Activated T-cell treated with anti-CD3 and anti-CD28 coated beads for 48 hours (primary cell): Measurements from ENCODE around the gene HAP1.
"Not testable (repeated sequence)": the region's sequence is repeated elsewhere in the genome, so short reads cannot be mapped to it uniquely, and the experiment has no call there.

Source experiments
- DNase-seq: peaks from one replicate; pipeline ENCODE4 v3.0.0-alpha.2; 2020; ENCODE audit warnings: low read depth

HAP1 gene

DNA sequence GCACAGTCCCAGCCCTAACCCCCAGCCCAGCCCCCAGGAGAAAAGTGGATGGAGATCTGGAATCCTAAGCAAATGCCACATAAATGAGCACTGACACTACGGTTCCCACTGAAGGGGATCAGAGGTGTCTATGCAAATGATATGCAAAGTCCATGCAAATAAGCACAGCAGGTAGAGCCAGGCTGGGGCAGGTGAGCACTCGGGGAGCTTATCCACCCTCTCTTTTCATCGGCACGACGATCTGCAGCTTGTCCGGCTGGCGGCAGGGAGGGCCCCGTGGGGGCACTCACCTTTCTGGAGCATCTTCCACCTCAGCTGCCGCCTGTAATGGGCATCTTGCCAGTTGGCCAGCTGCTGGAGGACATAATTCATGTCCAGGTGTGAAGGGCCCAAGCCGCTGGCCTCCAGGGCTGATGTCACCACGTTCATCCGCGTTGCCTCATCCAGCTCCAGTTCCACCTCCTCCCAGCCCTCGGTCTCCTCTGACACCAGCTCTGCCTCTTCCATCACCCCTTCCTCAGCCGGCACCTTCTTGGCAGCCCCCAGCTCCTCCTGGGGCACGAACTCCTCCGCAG, 9.9 kb downstream of the HAP1 start:
- DNase-seq, result no peak

- no peak for DNase-seq
These were observed 10.5 kb downstream of the HAP1 start for GRCh38 chr17:41723801-41724475.

- no peak for DNase-seq
These were observed 12.2 kb downstream of the HAP1 start for GRCh38 chr17:41722231-41722630.

DNA sequence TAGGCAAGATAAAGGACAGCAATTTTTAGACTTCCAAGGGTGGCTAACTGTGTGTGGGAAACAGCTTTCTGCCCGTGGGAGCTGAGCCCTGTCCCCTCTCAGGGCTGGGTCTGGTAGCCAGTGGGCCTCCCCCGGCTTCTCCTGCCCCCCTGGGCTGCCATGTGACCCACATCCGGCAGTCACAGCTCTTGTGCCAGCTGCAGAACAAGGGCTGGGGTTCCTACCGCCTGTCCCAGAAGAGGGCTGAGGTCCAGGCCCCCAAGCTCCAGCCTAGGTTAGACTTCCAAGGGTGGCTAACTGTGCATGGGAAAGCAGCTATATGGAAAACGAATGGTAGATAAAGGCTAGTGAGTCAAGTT, 16.2 kb downstream of the HAP1 start:
- DNase-seq, result no peak

DNA sequence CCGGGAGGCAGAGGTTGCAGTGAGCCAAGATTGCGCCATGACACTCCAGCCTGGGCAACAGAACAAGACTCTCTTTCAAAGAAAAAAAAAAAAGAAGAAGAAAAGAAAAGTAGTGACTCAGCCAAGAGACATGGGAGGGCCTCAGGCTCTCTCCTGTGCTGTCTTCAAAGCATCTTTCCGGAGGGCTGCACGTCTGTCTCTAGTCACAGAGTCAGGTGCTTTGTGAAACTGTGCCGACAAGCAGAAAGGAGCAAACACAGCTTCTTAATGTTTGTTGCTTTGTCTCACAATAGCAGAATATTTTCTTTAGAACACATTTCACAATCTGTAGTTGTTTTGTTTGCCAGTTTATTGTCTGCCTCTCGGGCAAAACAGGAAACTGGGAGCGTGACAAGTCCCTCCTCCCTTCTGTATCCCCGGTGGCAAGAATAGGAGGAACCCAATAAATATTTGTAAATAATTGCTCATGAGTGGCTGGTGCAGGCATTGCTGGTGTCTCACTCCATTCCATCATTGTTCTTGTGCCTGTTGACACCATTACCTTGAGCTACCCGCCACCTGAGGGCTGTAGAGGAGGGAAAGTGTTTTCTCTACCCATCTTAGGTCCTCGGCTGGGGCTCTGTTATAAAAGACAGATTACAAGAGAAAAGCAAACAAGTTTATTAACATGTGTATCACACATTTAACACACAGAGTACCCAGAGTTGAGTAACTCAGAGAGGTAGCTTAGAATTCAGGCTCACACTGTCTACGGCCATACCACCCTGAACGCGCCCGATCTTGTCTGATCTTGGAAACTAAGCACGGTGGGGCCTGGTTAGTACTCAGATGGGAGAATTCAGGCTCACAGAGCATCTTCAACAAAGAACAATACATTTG, 16.8 kb downstream of the HAP1 start:
- no peak for DNase-seq

GRCh38 chr17:41711669-41712400, 22.6 kb downstream of the HAP1 start, which contains the start of gene GAST:
Gene GAST, plus strand, starts transcription at chr17:41712331. Its CDS starts 3,106 bp downstream, at chr17:41715437.
- DNase-seq, result no peak

GRCh38 chr17:41710472-41711090, 23.9 kb downstream of the HAP1 start:
- DNase-seq, result no peak

GRCh38 chr17:41707803-41708669, 26.4 kb downstream of the HAP1 start:
- no peak for DNase-seq

GRCh38 chr17:41705271-41705991, 29.0 kb downstream of the HAP1 start:
- no peak for DNase-seq

DNA sequence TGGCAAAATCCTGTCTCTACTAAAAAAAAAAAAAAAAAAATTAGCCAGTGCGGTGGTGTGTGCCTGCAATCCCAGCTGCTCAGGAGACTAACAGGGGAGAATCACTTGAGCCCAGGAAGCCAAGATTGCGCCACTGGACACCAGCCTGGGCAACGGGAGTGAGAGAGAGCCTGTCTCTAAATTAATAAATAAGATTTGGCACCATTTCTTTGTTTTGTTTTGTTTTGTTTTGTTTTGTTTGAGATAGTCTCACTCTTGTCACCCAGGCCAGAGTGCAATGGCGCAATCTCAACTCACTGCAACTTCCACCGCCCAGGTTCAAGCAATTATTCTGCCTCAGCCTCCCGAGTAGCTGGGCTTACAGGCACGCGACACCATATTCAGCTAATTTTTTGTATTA, 31.7 kb downstream of the HAP1 start:
- DNase-seq, result no peak

- DNase-seq, result not testable (repeated sequence)
These were observed 33.6 kb downstream of the HAP1 start for GRCh38 chr17:41700843-41701242.

- DNase-seq, result no peak
These were observed 37.1 kb downstream of the HAP1 start for GRCh38 chr17:41697122-41697962.

DNA sequence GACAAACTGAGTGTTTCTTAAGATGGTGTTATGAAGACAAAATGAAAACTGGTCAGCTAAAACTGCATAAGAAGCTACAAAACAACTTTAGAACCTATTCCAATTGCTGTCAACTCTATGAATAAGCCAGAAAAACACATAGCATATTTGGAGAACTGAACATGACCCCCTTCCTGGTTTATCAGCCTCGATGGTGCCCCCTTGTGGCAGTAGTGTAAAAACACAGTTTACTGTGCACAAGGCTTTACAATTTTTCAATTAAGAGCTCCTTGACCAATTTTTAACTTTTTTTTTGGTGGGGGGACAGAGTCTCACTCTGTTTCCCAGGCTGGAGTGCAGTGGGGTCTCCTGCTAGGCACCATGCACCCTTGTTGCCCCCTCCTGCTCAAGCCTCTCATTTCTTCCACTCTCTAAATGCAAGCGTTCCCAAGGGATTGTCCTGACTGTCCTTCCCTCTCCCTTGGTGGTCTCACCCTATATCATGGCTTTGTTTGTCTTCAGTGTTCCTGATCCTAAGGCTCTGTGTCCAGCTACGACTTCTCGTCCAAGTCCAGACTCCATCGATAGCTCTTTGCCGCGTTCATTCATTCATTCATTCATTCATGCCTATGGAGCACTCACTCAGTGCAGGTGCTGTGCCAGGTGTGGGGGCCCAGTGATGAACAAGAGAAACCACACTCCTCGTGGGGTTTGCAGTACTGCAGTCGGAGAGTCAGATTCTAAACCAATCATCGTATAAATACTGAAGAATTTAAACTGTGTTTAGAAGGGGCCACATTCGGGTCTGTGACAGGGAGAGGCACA, 38.3 kb downstream of the HAP1 start:
- DNase-seq, result no peak

DNA sequence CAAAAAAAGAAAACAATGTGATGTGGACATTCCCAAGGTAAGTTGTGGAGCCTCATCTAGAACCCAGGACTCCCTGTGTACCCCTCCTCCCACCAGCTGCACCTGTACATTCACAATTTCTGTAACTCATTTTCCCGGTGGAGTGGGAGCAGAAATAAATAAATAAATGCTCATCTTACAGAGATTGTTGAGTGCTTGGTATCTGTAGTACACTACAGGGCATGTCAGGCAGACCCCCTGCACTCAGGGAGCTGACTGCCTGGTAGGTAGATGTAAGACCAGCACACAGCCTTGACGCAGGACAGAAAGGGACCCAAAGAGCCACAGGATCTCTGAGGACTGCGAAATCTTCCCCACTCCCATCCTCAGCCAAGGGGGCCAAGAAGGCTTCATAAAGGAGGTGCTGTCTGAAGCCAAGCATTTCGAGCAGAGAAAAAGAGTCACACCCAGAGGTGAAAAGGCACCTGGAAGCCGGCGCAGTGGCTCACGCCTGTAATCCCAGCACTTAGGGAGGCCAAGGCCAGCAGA, 39.2 kb downstream of the HAP1 start:
- no peak for DNase-seq

DNA sequence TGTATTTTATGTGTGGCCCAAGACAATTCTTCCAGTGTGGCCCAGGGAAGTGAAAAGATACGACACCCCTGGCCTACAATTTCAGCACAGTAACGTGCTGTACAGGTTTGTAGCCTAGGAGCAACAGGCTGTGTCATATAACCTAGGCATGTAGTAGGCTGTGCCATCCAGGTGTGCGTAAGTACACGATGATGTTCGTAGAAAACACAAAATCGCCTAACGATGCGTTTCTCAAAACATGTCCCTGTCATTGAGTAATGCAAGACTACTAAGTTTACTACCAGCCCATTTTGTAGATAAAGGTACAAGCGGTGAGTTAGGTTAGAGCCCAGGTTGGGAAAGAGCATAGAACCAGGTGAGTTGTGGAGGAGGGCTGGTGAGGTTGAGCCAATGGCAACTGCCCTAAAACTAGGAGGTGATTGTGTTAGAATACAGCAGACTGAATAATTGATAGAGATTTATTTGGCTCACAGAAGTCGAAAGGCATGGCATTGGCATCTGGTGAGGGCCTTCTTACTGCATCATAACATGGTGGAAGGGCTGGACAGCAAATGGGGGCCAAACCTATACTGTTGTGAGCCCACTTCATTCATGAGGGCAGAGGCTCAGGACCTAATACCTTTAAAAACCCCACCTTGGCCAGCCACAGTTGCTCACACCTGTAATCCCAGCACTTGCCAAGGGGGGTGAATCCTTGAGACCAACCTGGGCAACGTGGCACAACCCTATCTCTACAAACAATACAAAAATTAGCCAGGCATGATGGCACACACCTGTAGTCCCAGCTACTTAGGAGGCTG, 41.5 kb downstream of the HAP1 start:
- no peak for DNase-seq

DNA sequence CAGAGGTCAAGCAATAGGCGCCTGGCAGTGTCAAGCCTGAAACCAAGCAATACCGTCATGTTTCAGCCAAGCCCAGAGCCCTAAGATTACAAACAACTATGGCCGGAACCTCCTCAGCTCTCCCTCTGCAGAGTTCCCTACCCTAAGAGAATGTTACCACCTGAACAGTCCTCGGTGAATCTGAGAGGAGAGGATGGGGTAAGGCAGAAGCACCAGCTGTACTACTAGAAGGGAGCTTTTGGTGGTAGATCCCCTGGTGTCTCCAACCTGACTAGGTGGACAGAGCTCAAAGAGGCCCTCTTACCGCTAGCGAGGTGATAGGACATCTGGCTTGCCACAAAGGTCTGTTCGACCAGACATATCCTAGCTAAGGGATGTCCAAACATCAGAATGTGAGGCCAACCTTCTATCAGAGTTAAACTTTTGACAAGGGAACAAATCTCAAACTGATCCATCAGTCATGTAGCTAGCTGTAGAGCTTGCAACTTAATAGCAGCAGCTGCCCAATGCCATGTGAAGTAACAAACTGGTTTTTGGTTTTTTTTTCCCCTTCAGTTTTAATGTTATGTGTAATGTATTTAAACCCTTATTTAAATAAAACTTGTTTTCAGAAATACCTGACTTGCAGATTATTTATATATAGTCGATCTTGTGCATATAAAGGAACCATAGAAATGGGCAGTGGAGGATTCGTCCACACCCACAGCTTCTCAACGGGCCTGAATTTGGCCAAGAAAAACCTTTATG, 43.2 kb downstream of the HAP1 start:
- no peak for DNase-seq

DNA sequence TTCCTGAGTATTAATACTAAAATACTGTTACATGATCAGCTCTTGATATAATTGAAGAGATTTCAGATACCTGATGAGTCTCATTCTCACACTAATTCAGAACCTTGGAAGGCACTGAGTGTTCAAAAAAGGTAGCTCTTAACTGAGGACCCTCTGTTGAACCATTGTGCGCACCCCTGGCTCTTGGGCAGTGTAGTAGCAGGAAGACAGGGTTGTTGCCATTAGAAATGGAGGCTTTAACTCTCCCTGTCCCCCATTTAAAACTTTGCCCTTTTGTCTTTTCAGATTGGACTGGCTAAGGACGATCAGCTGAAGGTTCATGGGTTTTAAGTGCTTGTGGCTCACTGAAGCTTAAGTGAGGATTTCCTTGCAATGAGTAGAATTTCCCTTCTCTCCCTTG, 43.9 kb downstream of the HAP1 start:
- DNase-seq, result no peak
